HG02623 (cell line): ENCODE measurements around the gene CCNL2.
"Not testable (repeated sequence)": the region's sequence is repeated elsewhere in the genome, so short reads cannot be mapped to it uniquely, and the experiment has no call there.

ENCODE experiments used
- ATAC-seq: cut with Tn5 transposase; IDR thresholded peaks from one replicate; pipeline ENCODE4 v1.9.1; 2021; ENCODE audit warnings: moderate library complexity; ENCODE audit not compliant: unreplicated experiment

Gene CCNL2

DNA sequence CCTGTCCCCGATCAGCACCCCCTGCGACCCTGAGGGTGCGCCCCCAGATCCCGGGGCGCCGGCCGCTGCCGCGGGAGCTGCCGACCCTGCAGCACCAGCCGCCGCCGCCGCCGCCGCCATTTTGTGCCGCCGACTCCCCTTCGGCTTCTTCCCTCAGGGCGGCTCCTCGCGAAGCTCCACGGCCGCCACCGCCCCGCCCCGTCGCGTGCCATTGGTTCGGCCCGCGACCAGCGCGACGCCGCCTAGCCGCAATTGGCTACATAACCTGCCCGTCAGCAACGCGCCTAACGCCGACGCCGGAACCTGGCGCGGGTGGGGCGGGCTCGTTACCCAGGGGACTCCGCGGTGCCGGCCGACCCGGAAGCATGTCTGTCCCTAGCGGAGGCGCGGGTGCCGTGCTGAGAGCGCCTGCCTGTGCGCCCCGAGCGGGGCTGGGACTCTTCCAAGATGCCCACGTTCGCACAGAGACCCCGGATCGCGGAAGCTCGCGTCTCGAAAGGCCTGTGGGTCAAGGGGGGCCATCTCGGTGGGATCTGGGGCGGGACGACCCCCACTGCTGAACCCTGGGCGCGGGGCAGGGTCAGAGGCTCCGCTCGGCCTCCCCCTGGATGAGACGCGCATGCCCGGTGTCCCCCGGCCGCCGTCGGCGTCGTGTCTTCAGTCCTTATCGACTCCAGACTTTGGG lies at the start of gene CCNL2:
TSS of gene CCNL2 (minus strand) at position 149 of the 685 bp plus-strand sequence. CDS start at position 120, 29 bp downstream.
- ATAC-seq: peak; percentile 93

GRCh38 chr1:1446631-1447030 lies 47.5 kb upstream of the CCNL2 start:
- ATAC-seq: not testable (repeated sequence)

GRCh38 chr1:1442069-1442770 lies 43.1 kb upstream of the CCNL2 start:
- no peak for ATAC-seq

DNA sequence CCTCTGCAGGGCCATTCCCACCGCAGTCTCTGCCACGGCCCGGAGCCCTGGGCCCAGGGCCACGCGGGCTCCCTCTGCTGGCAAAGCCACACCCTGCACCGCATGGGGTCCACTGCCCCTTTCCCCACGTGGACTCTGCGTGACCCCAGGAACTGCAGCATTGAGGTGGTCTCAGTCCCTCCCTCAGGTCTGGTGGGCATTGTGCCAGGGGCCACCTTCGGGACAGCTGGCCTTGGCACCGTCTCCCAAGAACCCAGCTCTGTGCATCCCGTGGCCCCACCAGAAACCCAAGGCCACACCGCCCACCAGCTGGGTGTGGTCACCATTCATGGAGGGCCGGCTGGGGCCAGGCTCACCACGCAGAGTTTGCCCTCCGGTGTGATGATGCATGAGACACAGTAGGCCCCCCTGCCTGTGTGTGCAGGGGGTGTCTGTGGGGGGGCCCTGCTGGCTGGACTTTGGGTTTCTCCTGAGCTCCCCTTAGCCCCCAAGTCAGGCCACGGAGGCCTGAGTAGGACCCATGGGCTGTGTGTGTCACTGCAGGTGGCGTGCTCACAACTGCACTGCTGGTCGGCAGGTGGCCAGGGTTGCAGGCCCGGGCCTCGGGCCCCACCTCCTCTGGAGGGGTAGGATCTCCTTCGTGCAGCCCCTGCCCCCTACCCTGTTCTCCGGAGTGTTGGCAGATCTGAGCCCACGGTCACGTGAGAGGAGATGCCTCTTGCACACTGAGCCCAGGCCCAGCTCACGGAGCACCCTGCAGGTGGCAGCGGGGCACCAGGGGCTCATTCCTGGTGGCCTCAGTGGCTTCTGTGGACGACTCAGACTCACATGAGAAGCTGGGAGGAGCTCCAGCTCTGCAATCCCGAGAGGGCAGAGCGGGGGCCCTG lies 42.1 kb upstream of the CCNL2 start:
- no peak for ATAC-seq

DNA sequence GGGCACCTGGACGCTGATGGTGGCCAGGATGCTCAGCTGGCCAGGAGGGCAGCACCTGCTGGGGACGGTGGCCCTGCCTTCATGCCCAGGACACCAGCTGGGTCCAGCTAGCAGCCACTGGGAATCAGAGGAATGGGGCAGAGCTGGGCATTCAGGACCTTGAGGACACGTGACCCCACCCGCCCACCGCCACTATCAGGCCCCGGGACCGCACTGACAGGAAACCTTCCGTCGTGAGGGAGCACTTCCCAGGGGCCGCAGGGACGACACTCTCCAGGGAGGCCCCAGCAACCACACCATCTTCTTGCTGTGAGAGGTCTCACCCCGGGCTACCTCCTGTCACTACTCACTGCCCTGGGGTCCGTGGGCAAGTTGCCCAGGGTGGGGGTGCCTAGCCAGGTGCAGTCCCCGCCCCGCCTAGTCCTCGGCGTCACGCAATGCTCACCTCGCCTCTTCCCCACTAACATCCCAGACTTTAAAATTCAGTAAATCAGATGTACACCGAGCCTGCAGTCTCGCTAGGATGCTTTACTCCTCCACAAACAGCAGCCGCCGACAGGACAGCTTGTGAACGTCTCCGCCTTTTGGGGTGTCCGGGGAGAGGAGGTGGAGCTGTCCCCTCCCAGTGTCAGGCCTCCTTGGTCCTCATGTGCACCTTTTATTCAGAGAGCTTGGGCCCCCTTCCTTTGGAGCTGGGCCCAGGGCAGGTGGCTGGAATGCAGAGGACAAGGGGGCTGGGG lies 41.3 kb upstream of the CCNL2 start:
- no peak for ATAC-seq

GRCh38 chr1:1439546-1440261 lies 40.6 kb upstream of the CCNL2 start:
- no peak for ATAC-seq

GRCh38 chr1:1438531-1439381 lies 39.6 kb upstream of the CCNL2 start:
- ATAC-seq: no peak

- ATAC-seq: no peak
Observed at GRCh38 chr1:1437904-1438376, 38.8 kb upstream of the CCNL2 start.

DNA sequence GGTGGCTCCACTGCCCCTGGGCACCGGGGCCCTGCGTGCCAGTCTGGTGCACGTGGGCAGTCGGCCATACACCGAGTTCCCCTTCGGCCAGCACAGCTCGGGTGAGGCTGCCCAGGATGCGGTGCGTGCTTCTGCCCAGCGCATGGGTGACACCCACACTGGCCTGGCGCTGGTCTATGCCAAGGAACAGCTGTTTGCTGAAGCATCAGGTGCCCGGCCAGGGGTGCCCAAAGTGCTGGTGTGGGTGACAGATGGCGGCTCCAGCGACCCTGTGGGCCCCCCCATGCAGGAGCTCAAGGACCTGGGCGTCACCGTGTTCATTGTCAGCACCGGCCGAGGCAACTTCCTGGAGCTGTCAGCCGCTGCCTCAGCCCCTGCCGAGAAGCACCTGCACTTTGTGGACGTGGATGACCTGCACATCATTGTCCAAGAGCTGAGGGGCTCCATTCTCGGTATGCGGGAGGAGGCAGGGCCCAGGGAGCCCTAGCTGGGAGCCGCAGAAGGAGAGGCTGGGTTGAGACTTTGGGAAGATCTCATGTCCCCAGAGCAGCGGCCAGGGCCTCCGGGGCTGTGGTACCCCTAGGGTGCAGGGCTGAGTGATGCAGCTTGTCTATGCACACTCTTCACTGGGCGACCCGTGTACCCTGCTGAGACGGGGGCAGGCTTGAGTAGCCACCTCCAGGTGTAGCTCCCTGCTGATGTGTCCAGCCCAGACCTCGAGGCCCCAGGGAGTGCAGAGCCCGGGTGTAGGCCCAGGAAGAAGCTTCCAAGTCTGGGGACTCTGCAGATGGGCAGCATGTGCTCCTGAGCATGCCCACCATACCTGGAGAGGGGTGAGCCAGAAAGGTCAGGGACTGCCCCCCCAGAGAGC lies 38.1 kb upstream of the CCNL2 start:
- no peak for ATAC-seq

DNA sequence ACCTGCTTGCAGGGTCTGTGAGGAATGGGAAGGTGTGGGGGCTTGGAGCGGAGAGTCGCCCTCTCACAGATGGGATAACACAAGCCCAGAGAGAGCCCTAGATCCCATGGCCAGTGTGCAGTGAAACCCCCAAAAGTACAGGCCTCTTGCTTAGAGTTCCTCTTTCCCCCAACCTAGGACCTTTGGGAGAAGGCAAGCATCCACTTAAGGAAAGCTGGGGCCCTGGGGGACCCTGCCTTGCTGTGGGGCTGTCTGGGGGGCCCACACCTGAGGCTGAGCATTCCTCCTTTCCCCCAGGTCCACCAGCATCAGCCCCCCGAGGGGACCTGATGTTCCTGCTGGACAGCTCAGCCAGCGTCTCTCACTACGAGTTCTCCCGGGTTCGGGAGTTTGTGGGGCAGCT lies 37.5 kb upstream of the CCNL2 start:
- ATAC-seq: no peak

- no peak for ATAC-seq
Observed at GRCh38 chr1:1435911-1436629, 36.9 kb upstream of the CCNL2 start.

DNA sequence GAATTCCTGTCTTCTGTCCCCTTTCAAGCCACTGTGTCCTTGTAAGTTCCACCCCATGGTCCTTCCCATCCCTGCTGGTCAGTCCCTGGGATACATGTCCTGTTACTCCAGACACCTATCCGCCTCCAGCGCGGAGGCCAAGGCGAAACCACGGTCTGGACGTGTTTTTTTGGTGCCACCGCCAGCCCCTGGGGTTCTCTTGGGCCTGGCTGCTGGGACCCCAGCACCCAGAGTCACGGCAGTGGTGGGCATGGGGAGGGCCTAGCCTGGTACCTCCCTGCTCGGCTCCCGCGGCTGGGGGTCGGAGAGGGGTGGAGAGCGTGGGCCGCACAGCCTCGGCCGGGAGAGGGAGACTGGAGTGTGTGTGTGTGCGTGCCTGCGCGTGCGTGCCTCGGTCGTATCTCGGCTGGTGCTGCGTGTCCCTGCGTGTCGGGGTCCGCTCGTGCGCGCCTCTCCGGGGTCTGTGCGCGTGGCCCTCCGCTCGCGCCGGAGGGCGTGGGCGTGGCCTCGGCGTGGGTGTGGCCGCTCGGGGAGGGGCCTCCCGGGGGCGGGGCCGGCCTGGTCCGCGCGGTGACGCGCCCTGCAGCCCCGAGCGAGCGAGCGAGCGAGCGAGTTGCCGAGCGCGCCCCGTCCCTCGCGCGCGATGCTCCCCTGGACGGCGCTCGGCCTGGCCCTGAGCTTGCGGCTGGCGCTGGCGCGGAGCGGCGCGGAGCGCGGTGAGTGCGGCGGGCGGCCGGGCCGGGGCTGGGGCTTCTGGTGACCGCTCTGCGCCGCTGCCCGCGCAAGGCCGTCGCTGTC lies 36.2 kb upstream of the CCNL2 start, which contains the start of gene VWA1:
TSS of gene VWA1 (plus strand) at position 585 of the 798 bp plus-strand sequence. CDS start at position 644, 59 bp downstream.
- no peak for ATAC-seq

- no peak for ATAC-seq
Observed at GRCh38 chr1:1434824-1435105, 35.6 kb upstream of the CCNL2 start.

- no peak for ATAC-seq
Observed at GRCh38 chr1:1434131-1434823, 35.1 kb upstream of the CCNL2 start.

DNA sequence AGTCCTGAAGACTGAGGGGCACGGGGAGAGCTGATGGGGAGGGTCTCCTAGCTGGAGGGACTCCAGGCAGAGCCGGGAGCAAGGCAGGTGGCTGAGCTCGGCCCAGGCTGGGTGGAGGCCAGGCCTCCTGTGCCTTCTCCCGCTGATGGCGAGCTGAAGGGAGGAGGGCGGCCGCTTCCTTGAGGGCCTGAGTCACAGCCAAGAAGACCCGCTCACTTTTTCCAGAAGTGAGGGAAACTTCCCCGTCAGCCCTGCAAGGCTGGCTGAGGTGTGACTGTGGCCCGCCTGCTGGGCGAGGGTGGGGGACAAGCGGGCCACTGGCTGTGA lies 34.6 kb upstream of the CCNL2 start:
- ATAC-seq: no peak
